ENCODE data around the gene TMEM14C. TPM values are rescaled to one million over a fixed set of nuclear protein-coding genes. Genes with fewer than 3 reads are reported as not detected.

The TMEM14C gene
- total RNA-seq = 104 and 138 TPM in 2 replicates

DNA sequence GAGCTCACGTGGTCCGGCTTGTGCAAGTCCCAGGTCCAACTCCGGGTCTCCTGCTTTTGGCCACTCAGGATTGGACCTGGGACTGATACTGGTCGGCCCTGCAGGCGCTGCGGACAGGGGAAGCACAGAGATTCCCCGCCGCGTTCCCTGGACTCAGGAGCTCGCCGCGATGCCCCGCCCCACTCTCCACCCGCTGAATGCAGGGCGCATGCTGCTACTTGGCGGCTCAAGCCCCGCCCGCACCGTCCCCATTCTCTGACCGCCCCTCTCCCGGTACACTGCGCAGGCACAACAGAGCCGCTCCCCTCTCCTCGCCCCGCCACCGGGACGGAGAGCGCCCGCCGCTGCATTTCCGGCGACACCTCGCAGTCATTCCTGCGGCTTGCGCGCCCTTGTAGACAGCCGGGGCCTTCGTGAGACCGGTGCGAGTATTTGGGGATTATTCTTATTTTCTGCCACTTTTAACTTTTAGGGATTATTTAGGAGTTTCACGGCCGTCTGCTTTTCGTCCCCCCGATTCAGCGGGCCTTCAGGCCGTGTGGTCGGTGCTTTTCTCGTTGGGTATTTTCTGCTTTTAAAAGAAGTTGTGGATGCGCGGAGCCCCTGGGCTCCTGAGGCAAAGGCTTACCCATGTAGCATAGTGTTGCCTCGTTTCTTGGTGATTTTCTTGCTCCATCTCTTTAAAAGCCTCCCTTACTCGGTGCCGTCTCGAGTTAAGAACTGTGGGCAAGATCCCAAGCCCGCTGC lies at the start of gene TMEM14C:
Gene TMEM14C (plus strand): TSS at position 251 of the 747 bp plus-strand sequence. CDS start 1,544 bp downstream, outside the sequence.

GRCh38 chr6:10694302-10695085 lies 28.4 kb upstream of the TMEM14C start, which contains the start of the genes C6orf52 and PAK1IP1:
TSS of gene C6orf52 (minus strand) at chr6:10694616. CDS start at chr6:10687550, 7,066 bp downstream.
TSS of gene PAK1IP1 (plus strand) at chr6:10694972. CDS start at chr6:10694986, 14 bp downstream.

GRCh38 chr6:10747251-10747972 lies 24.5 kb downstream of the TMEM14C start, which contains the start of gene TMEM14B:
TSS of gene TMEM14B (plus strand) at chr6:10747805. CDS start at chr6:10749246, 1,441 bp downstream.

Other genes with a start within 250 kb of the TMEM14C start
- 4.4 and 5.2 TPM in 2 replicates for gene GCNT2, start 201.7 kb upstream of the TMEM14C start, total RNA-seq
- 1.6 TPM in 1 of 2 replicates, not detected in the other for gene C6orf52, start 28.5 kb upstream of the TMEM14C start, total RNA-seq
- gene PAK1IP1, start 28.1 kb upstream of the TMEM14C start, total RNA-seq = 7.0 and 17.1 TPM in 2 replicates
- gene TMEM14B, start 24.7 kb downstream of the TMEM14C start, total RNA-seq = 48.9 and 72.8 TPM in 2 replicates
- gene MAK, start 115.5 kb downstream of the TMEM14C start, total RNA-seq = 0.16 TPM in 1 of 2 replicates, not detected in the other
- not detected in 2 replicates for gene GCM2, start 159.0 kb downstream of the TMEM14C start, total RNA-seq
- 0.33 and 0.38 TPM in 2 replicates for gene SYCP2L, start 164.0 kb downstream of the TMEM14C start, total RNA-seq

All from mesangial cell (primary cell).